H4 (cell line): ENCODE results near the gene SIGLEC1. TPM values are rescaled to one million over a fixed set of nuclear protein-coding genes. Genes with fewer than 3 reads are reported as not detected.
A peak's percentile ranks its signal among the peaks of the same experiment; 100 is the strongest.

Source experiments
- DNase-seq: peaks from one replicate; pipeline ENCODE4 v3.0.0-alpha.2; 2015; ENCODE audit warnings: low spot score
- total RNA-seq: library from RNA; depleted of rRNA; stranded (reverse); fragments of >200 nt; shearing (Covaris generic); gene quantifications from 2 replicates; pipeline ENCODE4 v1.2.3, GENCODE V29; 2014; rRNA removed

SIGLEC1 gene
- 0.02 TPM in 1 of 2 replicates, not detected in the other for total RNA-seq

DNA sequence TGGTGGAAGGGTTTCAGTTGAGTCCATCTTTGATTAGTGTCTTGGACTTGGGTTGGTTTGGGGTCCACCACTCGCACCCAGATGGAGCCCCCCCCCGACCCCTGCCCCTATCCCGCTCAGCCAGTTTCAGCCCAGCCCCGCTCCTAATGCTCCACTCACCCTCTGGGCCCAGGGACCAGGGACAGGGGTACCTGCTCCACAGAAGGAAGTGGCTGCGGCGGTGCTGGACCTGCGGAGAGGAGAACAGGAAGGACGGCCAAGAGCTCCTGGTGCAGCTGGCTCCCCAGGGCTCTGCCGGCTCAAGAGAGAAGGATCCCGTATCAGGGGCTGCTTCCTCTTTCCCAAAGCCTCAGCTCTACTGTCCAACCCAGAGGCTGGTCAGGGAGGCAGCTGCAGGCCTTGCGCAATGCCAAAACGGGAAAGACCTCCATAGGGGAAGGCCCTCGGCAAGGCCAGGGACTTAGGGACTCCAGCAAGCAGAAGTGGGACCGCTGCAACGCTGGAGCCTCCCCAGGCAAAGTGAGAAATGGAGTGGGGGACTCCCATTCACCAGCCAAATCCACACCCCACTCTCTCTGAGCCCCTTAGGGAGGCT is at the start of gene SIGLEC1:
TSS of gene SIGLEC1 (minus strand) at position 322 of the 595 bp plus-strand sequence. CDS start 5,472 bp downstream, outside the sequence.
- no peak for DNase-seq

- no peak for DNase-seq
These were observed 48.4 kb upstream of the SIGLEC1 start for GRCh38 chr20:3760655-3761348.

DNA sequence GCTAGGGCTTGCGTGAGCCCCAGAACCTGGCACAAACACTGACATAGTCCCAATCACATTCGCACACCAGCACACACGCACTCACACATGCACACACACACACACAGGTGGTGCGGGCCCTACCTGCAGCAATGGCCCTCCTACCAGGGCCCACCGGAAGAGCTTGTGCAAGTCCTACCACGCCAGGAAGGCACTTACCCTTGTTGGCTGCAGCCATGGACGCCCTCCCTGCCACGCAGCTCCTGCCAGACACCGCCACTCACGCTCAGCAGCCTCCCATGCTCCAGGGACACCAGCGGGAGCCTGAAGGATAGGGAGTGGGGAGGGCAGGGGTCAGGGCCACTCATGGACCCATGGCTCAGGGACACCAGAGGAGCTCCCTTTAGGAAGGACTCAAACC is 47.5 kb upstream of the SIGLEC1 start:
- DNase-seq, result no peak

DNA sequence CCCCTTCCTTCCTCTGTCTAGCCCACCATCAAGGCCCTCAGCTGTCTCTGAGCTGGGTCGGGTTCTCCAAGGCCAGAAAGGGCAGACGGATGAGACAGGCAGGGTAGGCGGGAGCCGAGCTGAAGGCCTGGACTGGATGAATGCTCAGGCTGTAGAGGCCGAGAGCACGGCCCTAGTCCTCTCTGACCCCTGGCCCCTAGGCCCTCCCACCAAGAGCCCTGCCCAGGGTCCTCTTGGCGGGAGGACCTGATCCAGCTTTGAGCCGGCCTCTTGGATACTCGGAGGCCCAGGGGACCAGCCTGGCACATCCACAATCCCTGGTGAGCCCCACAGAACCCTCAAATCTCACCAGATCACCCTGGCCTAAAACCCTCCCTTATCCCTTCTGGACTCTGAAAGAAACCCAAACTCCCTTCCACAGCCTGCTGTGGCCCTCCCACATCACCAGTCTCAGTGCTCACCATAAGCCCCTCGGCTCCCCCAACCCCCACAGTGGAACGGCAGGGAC is 47.0 kb upstream of the SIGLEC1 start:
- DNase-seq, result no peak

DNA sequence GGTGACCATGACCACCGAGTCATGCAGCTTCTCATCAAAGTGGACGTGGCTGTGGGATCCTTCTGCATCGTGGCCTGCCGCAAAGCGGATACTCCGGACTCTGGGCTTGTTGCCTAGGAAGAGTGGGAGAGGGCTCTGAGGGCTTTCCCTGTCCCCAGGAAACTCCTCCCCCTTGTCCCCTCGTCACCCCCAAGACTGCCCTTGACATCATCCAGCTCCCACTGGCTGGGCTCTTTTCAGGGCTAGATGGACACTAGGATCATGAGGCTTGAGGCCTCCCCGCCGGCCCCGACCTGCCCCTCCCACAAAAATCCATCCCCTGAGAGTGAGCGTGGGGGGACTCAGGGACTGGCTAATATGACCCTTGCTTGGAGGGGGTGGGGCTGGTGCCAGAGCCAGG is 46.2 kb upstream of the SIGLEC1 start:
- no peak for DNase-seq

GRCh38 chr20:3757268-3757667 is 44.9 kb upstream of the SIGLEC1 start:
- DNase-seq, result no peak

- DNase-seq, result no peak
These were observed 43.5 kb upstream of the SIGLEC1 start for GRCh38 chr20:3755814-3756480.

GRCh38 chr20:3755269-3755668 is 42.9 kb upstream of the SIGLEC1 start:
- no peak for DNase-seq

GRCh38 chr20:3754276-3754630 is 41.9 kb upstream of the SIGLEC1 start:
- no peak for DNase-seq

GRCh38 chr20:3753501-3754275 is 41.3 kb upstream of the SIGLEC1 start:
- no peak for DNase-seq

- peak; percentile 49 for DNase-seq
These were observed 40.7 kb upstream of the SIGLEC1 start for GRCh38 chr20:3753098-3753497.

DNA sequence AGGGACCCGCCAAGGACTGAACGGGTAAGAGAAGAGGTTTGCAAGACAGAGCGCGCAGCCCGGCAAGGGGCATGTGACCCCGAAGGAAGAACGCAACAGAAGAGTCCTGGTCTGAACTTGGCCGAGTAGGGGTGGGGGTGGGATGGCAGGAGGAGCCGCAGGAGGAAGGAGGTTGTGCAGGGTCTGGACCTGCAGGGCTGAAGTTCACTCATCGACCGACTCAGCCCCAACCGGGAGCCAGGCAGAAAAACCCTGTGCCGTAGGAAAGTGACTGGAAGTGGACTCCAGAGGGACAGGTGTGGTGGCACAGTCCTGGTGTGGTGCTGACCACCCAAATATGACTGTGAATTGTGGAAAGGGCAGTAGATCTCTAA is 40.0 kb upstream of the SIGLEC1 start:
- no peak for DNase-seq

- no peak for DNase-seq
These were observed 39.4 kb upstream of the SIGLEC1 start for GRCh38 chr20:3751675-3752385.

GRCh38 chr20:3751305-3751674 is 38.9 kb upstream of the SIGLEC1 start:
- no peak for DNase-seq

DNA sequence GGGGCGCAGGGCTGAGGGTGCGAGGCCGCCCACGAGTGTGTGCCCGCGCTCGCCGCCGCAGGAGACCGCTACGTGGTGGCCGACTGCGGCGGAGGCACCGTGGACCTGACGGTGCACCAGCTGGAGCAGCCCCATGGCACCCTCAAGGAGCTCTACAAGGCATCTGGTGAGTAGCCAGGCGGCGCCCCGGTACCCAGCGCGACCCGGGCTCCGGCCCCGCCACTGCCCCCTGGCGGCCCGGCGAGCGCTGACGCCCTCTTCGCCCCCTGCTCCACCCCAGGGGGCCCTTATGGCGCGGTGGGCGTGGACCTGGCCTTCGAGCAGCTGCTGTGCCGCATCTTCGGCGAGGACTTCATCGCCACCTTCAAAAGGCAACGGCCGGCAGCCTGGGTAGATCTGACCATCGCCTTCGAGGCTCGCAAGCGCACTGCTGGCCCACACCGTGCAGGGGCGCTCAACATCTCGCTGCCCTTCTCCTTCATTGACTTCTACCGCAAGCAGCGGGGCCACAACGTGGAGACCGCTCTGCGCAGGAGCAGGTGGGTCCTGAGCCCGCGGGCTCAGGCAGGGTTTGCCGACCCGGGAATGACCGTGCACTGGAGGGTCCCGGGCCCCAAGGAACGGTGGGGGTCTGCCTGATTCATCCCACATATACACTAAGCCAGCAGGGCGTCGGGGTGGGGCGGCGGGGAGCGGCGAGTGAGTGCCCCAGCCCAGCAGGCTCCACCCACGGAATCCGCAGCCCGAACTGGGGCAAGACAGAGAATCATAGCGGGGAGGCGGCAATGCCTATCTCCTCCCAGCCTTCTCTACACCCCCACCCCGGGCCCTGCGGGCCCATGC is 37.5 kb upstream of the SIGLEC1 start:
- no peak for DNase-seq

DNA sequence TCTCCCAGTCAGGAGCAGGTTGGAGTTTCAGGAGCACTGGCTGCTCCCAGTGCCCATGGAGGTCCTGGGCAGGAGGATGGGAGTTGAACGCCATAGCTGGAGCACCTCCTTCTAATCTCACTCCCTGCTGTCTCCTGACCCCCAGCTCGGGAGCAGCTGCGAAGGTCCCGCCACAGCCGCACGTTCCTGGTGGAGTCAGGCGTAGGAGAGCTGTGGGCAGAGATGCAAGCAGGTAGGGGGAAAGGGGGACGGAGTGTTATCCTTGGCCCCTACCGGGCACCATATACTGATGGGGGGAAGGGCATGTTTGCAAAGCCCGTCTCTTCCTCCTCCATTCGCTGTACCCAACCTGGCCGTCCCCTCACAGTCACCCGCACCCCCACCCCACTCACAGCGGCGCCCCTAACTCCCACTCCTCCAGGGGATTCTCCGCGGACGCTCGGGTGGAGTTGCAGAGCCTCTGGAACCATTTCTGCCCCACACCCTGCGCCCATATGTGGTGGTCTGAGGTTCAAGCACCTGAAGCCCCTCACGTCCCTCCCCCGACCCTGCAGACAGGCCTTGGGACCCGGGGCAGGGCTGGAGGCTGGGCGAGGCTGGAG is 36.8 kb upstream of the SIGLEC1 start:
- DNase-seq, result no peak

DNA sequence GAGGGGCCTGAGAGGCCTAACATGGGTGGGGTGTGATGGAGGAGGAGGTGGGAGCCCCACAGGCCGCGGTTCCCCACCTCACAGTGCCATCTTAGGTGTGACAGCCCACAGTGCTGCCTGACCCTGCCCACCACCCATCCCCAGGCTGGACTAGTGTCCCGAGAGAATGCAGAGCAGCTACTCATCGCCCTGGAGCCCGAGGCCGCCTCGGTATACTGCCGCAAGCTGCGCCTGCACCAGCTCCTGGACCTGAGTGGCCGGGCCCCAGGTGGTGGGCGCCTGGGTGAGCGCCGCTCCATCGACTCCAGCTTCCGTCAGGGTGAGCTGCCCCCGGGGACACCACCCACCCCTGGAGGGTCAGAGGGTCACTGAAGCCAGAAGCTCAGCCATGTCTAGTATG is 35.7 kb upstream of the SIGLEC1 start:
- no peak for DNase-seq

DNA sequence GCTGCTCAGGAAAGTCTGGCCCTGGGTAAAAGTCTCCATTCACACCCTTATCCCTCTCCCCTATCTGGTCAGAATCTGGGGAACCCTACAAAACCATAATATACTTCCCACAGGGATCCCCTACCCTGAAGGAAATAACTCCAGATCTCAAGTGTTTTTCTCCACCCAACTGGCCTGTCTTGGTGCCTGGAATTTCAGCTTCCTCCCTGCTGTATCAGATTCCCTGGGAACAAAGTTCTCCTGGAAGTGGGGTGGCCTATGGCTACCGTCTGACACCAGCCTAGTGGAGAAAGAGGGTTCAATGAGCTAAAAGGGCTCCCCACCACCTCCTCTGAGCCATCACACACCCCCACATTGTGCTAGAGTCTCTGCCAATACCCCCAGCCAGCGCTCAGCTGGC is 35.1 kb upstream of the SIGLEC1 start:
- no peak for DNase-seq

- no peak for DNase-seq
These were observed 33.3 kb upstream of the SIGLEC1 start for GRCh38 chr20:3745686-3746173.
